CD14-positive monocyte (primary cell): ENCODE results near the gene PTPRN2. TPM values are rescaled to one million over a fixed set of nuclear protein-coding genes. Genes with fewer than 3 reads are reported as not detected.

Experiments used
- DNase-seq, 3 donors: peaks; one replicate each; pipeline ENCODE4 v3.0.0-alpha.2; 2011 to 2022
- H2AFZ ChIP-seq: 2 replicates; pipeline ENCODE4 v1.6.0; 2012; ENCODE audit warnings: mild to moderate bottlenecking, low read depth, low read length, inconsistent platforms; ENCODE audit not compliant: insufficient read depth, poor library complexity, severe bottlenecking
- H3K27ac ChIP-seq, 2 donors: 1 replicate in 1 of 2; 2 replicates in 1 of 2; pipeline ENCODE4 v1.5.1; 2012 to 2013; ENCODE audit warnings: low read length in 2 of 2, control low read depth in 1 of 2, inconsistent platforms in 1 of 2, low read depth in 1 of 2, mild to moderate bottlenecking in 1 of 2
- H3K27me3 ChIP-seq, 2 donors: one replicate each; pipeline versions ENCODE4 v1.6.0 to v1.6.1; 2011 to 2013; ENCODE audit warnings: low read length in 2 of 2; ENCODE audit not compliant: control insufficient read depth in 2 of 2, insufficient read depth in 2 of 2
- H3K36me3 ChIP-seq, 2 donors: replicated peaks in 1 of 2; 1 replicate in 1 of 2; 2 replicates in 1 of 2; pipeline versions ENCODE4 v1.5.1 to v1.6.1; 2012 to 2013; ENCODE audit warnings: low read length in 2 of 2, control low read depth in 1 of 2, inconsistent platforms in 1 of 2, mild to moderate bottlenecking in 1 of 2; ENCODE audit not compliant: insufficient read depth in 2 of 2, control insufficient read depth in 1 of 2
- H3K4me1 ChIP-seq, 2 donors: 1 replicate in 1 of 2; 2 replicates in 1 of 2; pipeline versions ENCODE4 v1.5.1 to v1.6.1; 2012 to 2013; ENCODE audit warnings: low read length in 2 of 2, control low read depth in 1 of 2, inconsistent platforms in 1 of 2, mild to moderate bottlenecking in 1 of 2, moderate library complexity in 1 of 2; ENCODE audit not compliant: insufficient read depth in 2 of 2, control insufficient read depth in 1 of 2
- H3K4me2 ChIP-seq: replicated peaks from 2 replicates; pipeline ENCODE3; 2012; ENCODE audit warnings: low read length, moderate library complexity, mild to moderate bottlenecking; ENCODE audit not compliant: poor library complexity, severe bottlenecking; ENCODE audit errors: extremely low read depth
- H3K4me3 ChIP-seq, 3 experiments: fragments of 200-600 bp in 1 of 3; sonication (generic) in 1 of 3; replicated peaks in 1 of 3; 1 replicate in 2 of 3; 2 replicates in 1 of 3; pipeline ENCODE4 v1.5.1; 2011 to 2013; ENCODE audit warnings: low read length in 3 of 3, mild to moderate bottlenecking in 3 of 3, control low read depth in 2 of 3, low read depth in 2 of 3, inconsistent platforms in 1 of 3, moderate library complexity in 1 of 3
- H3K79me2 ChIP-seq: 2 replicates; pipeline ENCODE4 v1.6.0; 2012; ENCODE audit warnings: mild to moderate bottlenecking, control low read depth, inconsistent platforms, low read length, moderate library complexity; ENCODE audit not compliant: insufficient read depth
- H3K9ac ChIP-seq: 2 replicates; pipeline ENCODE4 v1.6.0; 2017; ENCODE audit warnings: low read length, mild to moderate bottlenecking; ENCODE audit not compliant: insufficient read depth, poor library complexity, severe bottlenecking
- H3K9me3 ChIP-seq, 2 donors: replicated peaks in 1 of 2; 1 replicate in 1 of 2; 2 replicates in 1 of 2; pipeline versions ENCODE4 v1.5.1 to v1.6.1; 2012 to 2013; ENCODE audit warnings: low read length in 2 of 2, control low read depth in 1 of 2; ENCODE audit not compliant: control insufficient read depth in 1 of 2, insufficient read depth in 1 of 2
- H4K20me1 ChIP-seq: 2 replicates; pipeline ENCODE4 v1.6.0; 2012; ENCODE audit warnings: mild to moderate bottlenecking, low read length, control low read depth, moderate library complexity; ENCODE audit not compliant: insufficient read depth
- H3K27ac Mint-ChIP-seq, 7 donors: one replicate each; pipeline ENCODE4 v1.8.0; 2020; ENCODE audit warnings: mild to moderate bottlenecking in 7 of 7, mixed read lengths in 7 of 7, moderate library complexity in 6 of 7, inconsistent platforms in 2 of 7
- H3K27me3 Mint-ChIP-seq, 3 donors: one replicate each; pipeline ENCODE4 v1.8.0; 2021 to 2022; ENCODE audit warnings: low read depth in 3 of 3, mild to moderate bottlenecking in 3 of 3, mixed read lengths in 3 of 3, moderate library complexity in 3 of 3, inconsistent platforms in 1 of 3
- H3K36me3 Mint-ChIP-seq, 2 donors: one replicate each; pipeline ENCODE4 v1.8.0; 2020; ENCODE audit warnings: mixed read lengths in 2 of 2, inconsistent platforms in 1 of 2, mild to moderate bottlenecking in 1 of 2
- H3K4me1 Mint-ChIP-seq: one replicate; pipeline ENCODE4 v1.8.0; 2020; ENCODE audit warnings: mild to moderate bottlenecking, mixed read lengths
- H3K4me3 Mint-ChIP-seq, 2 donors: one replicate each; pipeline ENCODE4 v1.8.0; 2020; ENCODE audit warnings: mild to moderate bottlenecking in 2 of 2, mixed read lengths in 2 of 2, moderate library complexity in 1 of 2
- H3K9me3 Mint-ChIP-seq, 7 donors: one replicate each; pipeline ENCODE4 v1.8.0; 2020 to 2022; ENCODE audit warnings: mixed read lengths in 7 of 7, mild to moderate bottlenecking in 6 of 7, moderate library complexity in 6 of 7, inconsistent platforms in 2 of 7
- WGBS: methylation state at CpG from one replicate; pipeline ENCODE4 v1.1.5; 2013; ENCODE audit warnings: missing lambda C conversion rate; ENCODE audit not compliant: insufficient coverage; 5-methylcytosine and 5-hydroxymethylcytosine counted together
- intact Hi-C, 2 donors: fragments of 100-400 bp; cut with micrococcal nuclease; formaldehyde crosslinking; loops; one replicate each; pipeline versions ENCODE4 v1.15.0 to v1.15.1; 2023
- polyA plus RNA-seq, 3 donors: library from polyadenylated mRNA; depleted of rRNA in 1 of 3; unstranded in 2 of 3; stranded (reverse) in 1 of 3; fragments of 300-500 nt in 2 of 3; fragments of >200 nt in 1 of 3; fragmentation: Illumina TruSeq in 2 of 3; gene quantifications; 1 replicate in 2 of 3; 2 replicates in 1 of 3; pipeline ENCODE4 v1.2.3, GENCODE V29; 2012 to 2021
- TF ChIP-seq, protein P1 (sequence below): fragments of 200-600 bp; IDR thresholded peaks from one replicate; pipeline ENCODE4 v1.8.0; 2022; ENCODE audit warnings: antibody characterized with exemption, mild to moderate bottlenecking

PTPRN2 gene
- polyA plus RNA-seq, 3 donors = 0.25 to 1.4 (median 0.97) TPM

DNA sequence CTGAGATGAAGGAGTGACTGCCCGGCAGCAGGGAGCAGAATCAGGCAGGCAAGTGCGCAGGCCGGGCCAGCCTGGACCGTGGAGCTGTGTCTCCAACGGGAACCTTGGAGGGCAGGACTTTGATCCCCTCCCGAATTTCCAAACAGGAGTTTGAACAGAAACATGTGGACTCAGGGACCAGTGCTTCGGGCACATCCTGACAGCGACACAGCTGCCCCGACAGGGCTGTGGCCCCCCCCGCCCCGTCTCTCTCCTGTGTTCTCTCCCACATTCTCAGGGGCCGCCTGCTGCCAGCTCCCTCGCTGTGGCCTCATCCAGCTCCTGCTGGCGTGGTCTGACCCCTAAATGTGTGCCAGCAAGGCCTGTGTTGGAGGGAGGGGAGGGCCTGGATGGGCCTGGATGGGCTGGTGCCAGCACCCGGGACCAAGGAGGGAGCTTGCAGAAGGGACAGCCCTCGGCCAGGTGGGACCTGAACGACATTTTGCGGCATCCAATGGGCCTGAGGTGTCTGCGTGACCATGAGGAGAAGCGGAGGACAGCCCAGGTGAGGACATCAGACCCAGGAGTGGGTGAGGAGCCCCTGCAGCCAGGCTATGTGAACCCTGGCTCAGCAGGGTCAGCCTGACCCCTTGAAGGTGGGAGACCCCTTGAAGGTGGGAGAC lies 1027.9 kb downstream of the PTPRN2 start:
- H3K79me2 ChIP-seq = no peaks in the 10 kb centered on the region
- H3K36me3 ChIP-seq = no peaks in the 10 kb centered on the region
- peaks cover 3 to 18% of the 10 kb centered on the region in 2 donors for H3K9me3 ChIP-seq
- no peak overlapping the region for H2AFZ ChIP-seq
- H3K9ac ChIP-seq = no peak overlapping the region
- H3K27ac ChIP-seq = no peak overlapping the region
- Mint-ChIP-seq H3K36me3 (no peaks in the 10 kb centered on the region), H3K4me3 (peak overlapping the region in 1 of 2 donors; percentile 26), H3K9me3 (peaks cover 0 to 10% (median 0%) of the 10 kb centered on the region in 7 donors), H3K4me1 (no peaks in the 10 kb centered on the region), H3K27me3 (peaks cover 0 to 2% (median 0%) of the 10 kb centered on the region in 3 donors), H3K27ac (no peak overlapping the region)
- no peaks in the 10 kb centered on the region for H4K20me1 ChIP-seq
- H3K4me2 ChIP-seq = no peak overlapping the region
- no peaks in the 10 kb centered on the region for H3K4me1 ChIP-seq
- DNase-seq = no peak
- intact Hi-C loops = no loop called here
- 92% methylated on average over 14 of the region's 20 CpGs for WGBS
- H3K4me3 ChIP-seq = no peak overlapping the region
- H3K27me3 ChIP-seq = no peaks in the 10 kb centered on the region
- TF ChIP-seq, protein P1, sequence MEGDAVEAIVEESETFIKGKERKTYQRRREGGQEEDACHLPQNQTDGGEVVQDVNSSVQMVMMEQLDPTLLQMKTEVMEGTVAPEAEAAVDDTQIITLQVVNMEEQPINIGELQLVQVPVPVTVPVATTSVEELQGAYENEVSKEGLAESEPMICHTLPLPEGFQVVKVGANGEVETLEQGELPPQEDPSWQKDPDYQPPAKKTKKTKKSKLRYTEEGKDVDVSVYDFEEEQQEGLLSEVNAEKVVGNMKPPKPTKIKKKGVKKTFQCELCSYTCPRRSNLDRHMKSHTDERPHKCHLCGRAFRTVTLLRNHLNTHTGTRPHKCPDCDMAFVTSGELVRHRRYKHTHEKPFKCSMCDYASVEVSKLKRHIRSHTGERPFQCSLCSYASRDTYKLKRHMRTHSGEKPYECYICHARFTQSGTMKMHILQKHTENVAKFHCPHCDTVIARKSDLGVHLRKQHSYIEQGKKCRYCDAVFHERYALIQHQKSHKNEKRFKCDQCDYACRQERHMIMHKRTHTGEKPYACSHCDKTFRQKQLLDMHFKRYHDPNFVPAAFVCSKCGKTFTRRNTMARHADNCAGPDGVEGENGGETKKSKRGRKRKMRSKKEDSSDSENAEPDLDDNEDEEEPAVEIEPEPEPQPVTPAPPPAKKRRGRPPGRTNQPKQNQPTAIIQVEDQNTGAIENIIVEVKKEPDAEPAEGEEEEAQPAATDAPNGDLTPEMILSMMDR = no peak

DNA sequence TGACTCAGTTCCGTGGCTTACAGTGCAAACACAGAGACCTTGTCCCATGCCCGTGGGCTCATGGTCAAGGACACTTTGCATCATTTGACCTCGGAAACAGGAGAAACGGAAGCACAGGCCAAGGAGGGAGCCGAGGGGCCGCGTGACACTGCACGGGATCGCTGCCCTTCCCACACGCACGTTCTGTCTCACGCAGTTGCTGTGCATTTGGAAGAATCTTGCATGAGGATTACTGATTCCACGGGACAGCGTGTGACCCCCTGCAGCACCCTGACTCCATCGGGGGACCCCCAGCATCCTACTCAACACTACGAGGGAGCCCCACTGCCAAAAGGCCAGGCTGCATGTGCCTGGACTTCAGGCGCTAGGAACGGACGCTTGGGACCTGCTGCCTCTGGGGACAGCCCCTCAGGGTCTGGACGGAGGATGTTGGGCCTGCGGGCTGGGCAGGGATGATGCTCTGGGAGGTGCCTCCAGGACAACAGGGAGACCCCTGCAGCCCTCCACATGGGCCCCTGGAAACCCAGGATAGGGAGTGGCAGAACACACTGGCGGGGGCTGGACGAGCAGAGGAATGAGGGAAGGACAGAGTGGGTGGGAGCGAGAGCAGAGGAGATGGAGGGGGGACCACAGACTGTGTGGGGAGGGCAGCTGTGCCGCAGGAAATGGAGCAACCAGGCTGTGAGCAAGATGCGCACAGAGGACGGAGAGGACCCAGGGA lies 1028.6 kb downstream of the PTPRN2 start:
- no peaks in the 10 kb centered on the region for H4K20me1 ChIP-seq
- Mint-ChIP-seq H3K27me3 (peaks cover 0 to 2% (median 0%) of the 10 kb centered on the region in 3 donors), H3K27ac (no peak overlapping the region), H3K4me3 (peak overlapping the region in 1 of 2 donors; percentile 26), H3K4me1 (no peaks in the 10 kb centered on the region), H3K36me3 (no peaks in the 10 kb centered on the region), H3K9me3 (peaks cover 0 to 6% (median 0%) of the 10 kb centered on the region in 7 donors)
- WGBS = 93% methylated on average over 27 of the region's 27 CpGs
- peaks cover 3 to 15% of the 10 kb centered on the region in 2 donors for H3K9me3 ChIP-seq
- no peaks in the 10 kb centered on the region for H3K36me3 ChIP-seq
- no peak for DNase-seq
- H3K27me3 ChIP-seq = no peaks in the 10 kb centered on the region
- TF ChIP-seq, protein P1 = no peak
- H3K79me2 ChIP-seq = no peaks in the 10 kb centered on the region
- no peaks in the 10 kb centered on the region for H3K4me1 ChIP-seq
- H3K9ac ChIP-seq = no peak overlapping the region
- H3K4me2 ChIP-seq = no peak overlapping the region
- H3K27ac ChIP-seq = no peak overlapping the region
- H3K4me3 ChIP-seq = no peak overlapping the region
- intact Hi-C loops = no loop called here
- H2AFZ ChIP-seq = no peak overlapping the region
